HG03135 (cell line): ENCODE results near the gene LRRC47.

Experiments used
- ATAC-seq: cut with Tn5 transposase; IDR thresholded peaks from one replicate; pipeline ENCODE4 v1.9.1; 2021; ENCODE audit warnings: mild to moderate bottlenecking, moderate library complexity; ENCODE audit not compliant: unreplicated experiment

Gene LRRC47

DNA sequence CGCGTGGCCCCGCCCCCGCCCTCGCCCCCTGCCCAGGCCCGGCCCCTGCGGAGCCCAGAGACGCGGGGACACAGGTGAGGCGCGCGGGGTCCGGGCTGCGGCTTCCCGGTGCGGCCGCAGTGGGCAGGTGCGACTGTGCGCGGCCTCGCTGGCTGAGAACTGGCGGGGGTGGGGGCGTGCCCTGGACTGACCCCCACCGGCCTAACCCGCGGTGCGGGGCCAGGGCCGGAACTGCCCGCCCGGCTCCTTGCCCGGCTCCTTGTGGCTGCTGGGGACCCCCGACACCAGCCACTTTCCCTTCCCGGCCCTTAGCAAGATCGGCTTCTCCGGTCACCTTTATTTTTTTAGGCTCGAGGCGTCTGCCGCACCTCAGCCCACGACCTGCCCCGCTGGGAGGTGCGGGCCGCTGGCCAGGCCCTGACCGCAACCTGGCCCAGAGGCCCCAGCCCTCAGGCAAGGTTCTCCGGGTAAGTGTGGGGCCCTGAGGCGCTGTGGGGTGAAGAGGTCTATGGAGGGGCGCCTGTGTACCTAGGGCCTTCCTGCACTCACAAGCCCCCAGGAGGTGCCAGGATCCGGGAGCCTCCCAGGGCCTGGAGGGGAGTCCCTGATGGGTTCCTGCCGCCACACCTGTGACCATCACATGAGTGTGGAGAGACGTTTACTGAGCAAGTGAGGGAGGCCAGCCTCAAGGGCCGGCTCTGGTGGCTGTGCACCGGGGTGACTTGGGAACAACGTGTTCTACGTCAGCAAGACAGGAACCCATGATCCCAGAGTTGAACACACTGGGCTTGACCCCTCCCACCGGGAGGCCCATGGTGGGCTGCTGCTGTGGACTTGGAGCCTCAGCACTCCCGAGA lies 23.4 kb downstream of the LRRC47 start, which contains the start of gene SMIM1:
Gene SMIM1, plus strand, starts transcription at position 35 of the 857 bp plus-strand sequence. CDS start 2,625 bp downstream, outside the sequence.
- ATAC-seq: peak; percentile 15

DNA sequence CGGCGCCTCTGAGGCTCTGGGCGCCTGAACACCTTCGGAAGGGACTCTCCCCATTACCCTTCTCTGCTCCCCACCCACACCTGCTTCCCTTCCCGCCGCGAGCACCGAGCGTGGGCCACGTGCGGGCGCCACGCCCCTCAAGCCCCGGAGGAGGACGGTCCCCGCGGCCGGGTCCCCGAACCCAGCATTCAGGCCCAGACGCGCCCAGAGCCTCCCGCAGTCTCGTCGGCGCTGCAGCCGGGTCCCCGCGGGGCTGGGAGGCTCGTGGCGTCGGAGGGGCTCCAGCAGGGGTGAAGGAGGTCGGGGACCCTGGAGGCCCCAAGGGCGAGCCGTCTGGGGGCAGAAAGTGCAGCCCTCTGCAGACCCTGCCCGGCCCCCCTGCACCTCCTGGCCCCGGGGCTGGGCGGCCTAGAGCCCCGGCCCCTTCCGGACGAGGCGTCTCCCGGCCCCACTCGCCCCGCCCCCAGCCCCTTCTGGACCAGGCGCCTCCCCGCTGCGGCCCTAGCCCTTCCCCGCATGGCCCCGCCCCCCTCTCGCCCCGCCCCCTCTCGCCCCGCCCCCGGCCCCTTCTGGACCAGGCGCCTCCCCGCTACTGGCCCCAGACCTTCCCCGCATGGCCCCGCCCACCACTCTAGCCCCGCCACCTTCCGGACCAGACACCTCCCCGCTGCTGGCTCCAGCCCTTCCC lies 24.1 kb downstream of the LRRC47 start:
- ATAC-seq: peak; percentile 68

DNA sequence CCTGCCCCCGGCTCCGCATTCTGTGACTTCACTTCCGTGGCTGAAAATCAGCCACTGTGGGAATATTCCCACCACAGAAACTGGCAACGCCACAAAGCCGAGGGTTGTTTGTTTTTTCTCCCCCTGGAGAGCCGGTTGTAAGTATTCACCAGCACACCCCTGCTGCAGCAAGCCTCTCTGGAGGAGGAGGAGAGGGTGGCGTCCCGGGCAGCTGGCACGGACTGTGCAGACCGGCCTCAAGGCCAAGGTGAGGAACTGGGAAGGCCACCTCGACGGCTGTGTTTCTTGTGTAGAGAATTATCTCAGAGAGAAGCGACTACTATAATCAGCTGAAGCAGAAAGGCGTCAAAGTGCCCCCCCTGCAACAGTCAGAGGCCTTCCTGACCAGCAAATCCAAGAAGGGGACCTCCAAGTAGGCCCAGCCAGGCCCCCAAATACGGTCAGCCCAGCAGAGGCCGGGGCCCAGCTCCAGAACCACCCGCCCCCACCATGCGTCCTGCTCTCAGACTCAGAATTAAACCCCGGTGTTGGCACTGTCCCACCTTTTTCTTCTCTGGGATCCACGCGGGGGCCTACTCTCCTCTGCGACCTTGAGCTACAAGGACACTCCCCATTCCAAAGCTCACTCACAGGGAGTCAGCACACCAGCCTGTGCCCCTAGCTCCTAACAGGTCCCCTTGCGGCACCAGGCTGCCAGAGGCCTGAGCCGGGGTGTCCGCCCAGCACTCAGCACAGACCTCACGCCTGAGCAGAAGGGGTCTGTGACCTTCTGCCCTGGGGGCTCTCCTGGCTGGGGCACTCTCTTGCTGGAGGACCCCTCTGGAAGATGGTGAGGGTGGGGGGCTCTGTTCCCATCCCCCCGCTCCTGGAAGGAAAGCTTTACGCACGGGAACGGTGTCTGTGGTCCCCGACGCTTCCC lies 24.9 kb downstream of the LRRC47 start:
- no peak for ATAC-seq

DNA sequence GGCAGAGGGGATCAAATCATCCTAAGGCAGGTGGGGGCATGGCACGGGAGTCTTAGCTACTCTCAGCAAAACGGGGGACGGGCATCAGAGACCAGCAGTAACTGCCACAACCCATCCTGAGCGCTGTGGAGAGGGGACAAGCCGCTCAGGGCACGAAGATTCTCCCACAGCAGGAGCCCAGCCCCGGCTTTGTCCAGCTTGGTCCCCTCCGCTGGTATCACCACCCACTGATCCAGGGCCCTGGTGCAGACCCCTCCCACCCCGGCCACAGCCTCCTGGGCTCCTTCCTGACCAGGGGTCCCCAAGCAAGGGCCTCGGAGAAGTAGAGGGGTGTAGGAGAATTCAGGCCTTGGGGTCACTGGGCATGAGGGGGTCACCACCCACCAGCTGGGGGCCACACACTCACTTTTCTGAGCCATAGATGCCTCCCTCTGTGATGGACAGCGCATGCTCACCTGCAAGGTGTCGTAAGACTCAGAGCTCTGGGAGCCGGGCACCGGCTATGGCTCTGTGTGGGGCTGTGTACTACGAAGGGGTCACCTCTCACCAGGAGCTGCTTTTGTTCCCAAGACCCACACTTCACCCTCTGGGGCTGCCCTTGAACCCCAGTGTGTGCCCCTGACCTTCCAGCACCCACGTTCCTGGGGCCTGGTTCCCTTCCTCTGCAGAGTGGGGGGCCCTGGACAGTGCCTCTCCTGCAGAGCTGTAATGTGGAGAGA lies 26.1 kb downstream of the LRRC47 start:
- ATAC-seq: no peak

DNA sequence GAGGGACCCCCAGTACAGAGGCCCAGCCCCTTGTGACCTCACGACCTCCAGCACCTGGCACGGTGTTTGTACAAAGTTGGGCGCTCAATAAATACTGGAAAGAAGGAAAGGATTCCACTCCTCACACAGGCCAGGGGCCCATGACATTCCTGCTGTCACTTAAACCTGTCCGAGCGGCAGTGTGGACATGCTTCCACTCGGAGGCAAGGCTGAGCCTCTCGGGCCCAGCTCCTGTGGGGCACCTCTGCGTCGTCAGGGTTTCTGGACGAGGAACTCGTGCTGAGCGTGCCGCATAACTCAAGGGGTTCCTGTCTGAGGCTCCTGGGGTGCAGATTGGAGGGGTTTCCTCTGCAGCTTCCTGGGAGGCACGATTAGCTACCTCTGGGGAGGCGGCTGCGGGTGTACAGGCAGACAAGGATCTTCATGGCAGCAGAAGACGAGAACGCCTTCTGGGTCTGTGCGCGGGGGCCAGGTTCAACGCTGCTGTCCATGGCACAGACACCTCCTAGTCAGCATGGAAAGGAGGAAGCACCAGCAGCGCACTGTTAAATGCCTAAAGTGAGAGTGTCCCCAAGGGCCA lies 27.4 kb downstream of the LRRC47 start:
- no peak for ATAC-seq

DNA sequence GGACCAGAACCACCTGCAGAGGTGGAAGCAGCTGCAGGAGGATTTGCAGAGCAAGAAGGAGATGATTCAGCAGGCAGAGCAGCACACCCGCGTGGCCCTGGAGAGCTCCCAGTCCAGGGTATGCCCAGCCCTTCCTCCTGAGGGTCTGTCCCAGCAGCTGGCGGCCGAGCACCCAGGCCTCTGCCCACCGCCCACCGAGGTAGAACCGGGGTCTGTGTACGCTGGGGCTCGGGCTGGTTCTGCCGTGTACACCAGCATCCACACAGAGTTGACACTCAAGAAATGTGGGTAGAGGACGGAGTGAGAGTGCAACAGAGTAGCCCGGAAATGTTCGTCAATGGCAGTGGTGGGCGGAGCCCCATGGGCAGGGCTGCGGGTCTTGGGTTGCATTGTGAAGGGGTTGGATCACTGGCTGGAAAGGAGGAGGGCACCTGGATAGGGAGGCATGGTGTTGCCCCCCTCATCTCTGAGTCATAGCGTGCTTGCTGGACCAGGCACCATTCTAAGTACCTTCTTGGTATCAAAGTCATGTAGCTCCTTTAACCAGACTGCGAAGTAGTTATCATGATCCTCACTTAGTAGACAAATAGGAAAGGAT lies 28.9 kb downstream of the LRRC47 start:
- ATAC-seq: no peak

DNA sequence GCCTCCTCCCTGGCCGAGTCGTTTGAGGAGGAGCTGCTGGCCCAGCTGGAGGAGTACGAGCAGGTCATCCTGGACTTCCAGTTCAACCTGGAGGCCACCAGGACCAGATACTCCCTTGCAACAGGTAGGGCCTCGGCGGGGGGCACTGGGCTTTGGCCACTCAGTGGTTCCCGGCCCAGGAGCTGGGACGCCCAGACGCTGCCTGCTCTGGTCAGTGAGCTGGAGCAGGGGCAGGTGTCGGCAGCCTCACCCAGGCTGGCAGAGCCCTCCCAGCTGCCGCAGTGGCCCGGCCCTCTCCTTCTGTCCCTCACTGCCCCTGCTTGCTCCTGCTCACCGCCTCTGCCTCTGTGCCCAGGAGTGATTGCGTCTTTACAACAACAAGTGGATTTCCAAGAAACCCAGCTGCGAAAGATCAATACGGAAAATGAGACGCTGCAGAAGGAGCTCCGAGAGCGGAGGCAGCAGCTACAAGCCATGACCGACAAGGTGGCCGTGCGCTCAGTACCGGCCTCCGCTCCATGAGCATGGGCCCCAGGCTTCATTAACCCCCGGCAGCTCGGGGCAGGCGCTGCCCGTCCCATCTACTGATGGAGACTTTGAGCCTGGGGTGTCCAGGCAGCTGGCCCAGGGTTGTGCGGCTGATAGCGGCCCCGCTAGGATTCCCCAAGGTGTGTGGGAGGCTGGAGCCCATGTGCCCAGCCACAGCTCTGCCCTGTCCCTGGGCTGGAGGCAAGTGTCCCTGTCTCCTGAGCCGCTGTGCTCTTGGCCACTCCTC lies 32.8 kb downstream of the LRRC47 start:
- no peak for ATAC-seq

DNA sequence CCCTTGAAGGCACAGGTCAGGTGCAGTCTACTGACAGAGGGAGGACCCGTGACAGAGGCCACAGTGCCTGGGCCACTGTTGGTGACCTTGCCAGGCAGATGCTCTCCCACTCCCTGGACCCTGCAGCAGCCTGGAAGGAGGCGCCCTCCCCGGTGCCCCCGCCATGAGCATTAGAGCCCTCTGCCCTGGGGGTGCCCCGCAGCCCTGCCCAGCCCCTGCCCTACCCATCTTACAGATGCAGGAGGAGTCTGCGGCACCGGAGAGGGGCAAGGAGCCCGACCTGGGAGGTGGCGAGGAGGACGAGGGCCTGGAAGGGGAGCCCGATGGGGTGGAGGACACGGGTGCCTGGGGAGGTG lies 33.4 kb downstream of the LRRC47 start:
- ATAC-seq: no peak

DNA sequence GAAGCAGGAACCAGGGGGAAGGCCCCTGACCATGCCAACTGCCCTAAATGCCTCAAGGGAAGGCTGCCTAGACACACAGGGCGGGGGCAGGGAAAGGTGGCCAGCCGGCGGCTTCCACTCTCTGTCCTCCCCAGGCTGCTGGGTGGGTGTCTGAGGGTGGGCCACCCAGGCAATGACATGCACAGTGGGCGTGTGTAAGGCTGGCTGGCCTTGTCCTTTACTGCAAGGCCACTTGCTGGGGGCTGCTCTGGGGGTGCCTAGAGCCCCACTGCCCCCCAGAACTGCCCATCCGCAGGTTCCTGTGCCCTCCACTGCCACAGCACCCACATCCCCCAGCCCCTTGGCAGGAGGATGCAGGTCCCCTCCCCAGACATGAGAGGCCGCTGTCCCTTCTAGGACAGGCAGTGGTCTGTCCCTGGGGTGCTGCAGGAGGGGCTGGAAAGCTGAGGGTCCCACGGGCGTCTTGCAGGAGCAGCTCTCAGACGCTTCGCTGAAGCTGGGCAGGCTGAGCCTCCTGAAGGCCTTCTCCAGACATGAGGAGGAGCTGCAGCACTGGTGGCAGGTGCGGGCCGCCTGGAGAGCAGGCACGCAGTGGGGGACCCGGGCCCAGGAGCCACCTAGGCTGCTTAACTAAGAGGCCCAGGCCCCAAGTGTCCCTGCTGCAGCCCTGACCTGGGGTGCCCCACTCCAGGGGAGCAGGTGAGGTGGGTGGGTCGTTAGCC lies 34.0 kb downstream of the LRRC47 start:
- no peak for ATAC-seq

DNA sequence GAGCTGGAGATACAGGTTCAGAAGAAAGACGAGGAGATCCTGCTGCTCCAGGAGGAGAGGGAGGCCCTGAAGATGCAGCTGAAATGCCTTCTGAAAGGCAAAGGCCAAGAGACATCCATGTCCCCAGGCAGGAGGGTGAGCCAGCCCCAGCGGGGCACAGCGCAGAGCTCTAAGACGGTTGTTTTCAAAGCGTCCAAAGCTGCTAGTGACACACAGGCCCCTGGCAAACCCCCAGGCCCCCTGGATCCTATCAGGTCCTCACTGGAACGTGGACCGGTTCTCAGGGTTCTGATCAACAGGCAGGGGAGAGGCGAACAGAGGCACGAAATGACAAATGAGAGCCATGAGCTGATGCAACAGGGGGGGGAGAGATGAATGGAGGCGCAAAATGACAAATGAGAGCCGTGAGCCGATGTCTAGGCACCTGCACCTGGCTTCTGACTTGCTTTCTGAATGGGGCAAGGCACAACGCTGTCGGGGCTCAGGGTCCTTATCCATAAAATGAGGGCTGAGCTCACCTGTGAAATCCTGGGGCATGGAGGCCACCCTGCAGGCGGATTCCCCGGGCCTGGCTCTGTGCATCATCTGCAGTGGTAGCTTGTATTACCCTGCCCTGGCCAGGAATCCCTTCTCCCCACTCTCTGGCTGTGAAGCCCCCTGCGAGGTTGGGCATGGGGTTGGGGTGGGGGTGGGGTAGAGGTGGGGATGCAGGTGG lies 34.8 kb downstream of the LRRC47 start:
- no peak for ATAC-seq

DNA sequence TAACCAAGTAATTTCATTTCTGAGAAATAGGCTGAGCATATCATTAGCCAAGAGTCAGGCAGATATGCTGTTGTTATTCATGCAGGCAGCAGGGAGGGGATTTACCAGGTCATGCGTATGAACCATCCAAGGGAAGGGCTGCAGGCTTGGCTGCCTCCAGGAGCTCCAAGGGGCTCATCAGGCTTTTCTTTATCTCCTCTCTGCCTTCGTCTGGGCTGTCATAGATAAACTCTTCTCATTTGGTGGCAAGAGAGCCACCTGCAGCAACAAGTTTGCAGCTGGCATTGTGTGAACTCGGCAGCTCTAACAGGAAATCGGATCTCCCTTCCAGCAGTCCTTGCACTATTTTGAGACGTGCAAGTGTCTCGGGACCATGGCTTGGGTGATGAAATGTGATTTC lies 36.5 kb downstream of the LRRC47 start:
- no peak for ATAC-seq

DNA sequence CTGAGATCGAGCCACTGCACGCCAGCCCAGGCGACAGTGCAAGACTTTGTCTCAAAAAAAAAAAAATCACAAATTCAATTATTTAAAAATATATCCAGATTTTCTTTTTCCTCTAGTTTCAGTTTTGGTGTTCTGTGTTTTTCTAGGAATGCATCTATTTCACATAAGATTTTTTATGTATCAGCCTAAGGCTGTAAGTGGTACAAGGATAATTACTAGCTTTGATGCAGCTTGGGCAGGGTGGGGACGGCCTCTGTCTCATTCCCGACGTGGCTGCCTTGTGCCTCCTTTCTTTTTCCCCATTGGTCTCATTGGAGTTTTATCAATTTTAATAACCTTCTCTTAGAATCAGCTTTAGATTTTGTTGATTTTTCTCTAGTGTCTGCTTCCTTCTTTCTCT lies 37.1 kb downstream of the LRRC47 start:
- no peak for ATAC-seq

DNA sequence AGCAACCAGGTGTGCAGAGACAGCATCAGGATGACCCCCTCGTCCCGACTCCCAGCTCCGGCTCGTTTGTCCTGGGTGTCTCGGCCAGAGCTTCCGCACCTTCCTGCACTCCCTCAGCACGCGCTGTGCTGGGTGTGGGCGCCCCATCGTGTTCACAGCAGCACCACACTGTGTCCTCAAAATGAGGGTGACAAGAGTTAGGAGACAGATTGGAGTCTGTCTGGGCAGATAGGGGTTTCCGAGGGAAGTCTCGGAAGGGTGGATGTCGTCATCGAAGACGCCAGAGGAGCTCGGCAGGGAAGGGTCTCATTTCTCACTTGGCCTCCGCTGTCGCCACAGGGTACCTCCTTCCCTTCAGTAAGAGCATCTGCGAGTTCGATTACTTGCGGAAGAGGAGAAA lies 39.9 kb downstream of the LRRC47 start:
- ATAC-seq: no peak

DNA sequence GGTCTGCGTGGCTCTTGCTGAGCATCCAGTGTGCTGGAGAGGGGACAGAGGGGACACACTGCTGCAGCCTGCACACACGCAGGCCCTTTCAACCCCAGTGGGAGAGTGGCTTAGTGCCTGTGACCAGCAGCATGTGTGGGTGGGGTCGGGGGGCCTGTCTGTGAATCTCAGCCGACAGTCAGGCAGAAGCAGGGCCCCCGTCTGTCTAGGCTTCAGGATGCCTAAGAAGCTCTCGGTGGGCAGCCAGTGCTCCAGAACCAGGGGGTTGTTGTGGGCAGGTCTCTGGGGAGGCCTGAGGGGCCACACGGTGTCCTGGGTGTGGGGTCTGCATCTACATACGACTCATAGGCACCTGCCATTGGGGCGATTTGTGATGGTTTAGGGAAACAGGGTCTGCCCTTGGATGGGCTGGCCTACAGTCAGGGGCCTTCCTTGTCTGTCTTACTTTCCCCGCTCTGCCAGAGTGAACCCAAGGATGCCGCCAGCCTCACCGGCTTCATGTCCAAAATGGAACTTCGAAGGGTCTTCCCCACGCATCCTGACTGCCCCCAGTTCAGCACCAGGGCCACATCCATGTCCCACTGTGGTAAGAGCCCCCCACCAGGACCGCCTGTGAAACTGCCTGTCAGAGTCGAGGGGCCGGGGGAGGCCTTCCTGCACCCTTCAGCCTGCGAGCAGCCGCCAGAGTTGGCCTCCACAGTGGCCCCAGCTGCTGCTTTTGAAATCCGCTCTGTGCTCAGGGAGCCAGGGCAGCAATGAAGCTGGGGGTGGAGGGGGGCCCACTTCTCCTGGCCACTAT lies 42.4 kb downstream of the LRRC47 start:
- no peak for ATAC-seq

DNA sequence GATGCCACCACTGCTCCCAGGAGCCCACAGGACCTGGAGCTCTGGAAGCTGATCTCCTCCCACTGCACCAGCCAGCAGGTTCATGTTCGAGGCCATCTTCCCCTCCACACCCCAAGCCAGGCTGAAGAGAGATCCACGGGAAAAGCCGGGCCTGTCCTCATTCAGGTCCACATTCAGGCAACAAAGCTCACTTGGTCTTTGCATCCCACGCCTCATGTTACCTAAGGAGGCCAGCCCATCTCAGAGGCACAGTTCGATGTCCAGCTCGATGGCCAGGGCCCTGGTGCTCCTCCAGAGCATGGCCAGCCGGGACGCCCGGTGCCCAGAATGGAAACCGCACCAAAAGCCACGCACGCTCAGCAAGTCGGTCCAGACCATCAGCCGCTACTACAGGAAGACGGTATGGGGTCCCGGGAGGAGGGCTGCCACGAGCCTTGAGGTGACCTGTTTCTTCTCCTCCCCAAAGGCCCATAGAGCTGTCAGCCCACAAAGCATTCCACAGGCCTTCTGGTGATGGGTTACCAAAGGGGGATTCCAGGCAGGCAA lies 43.8 kb downstream of the LRRC47 start, which contains the start of gene CCDC27:
Gene CCDC27, plus strand, starts transcription at position 51 of the 546 bp plus-strand sequence. Its CDS starts 32 bp downstream, at position 83.
- ATAC-seq: no peak

DNA sequence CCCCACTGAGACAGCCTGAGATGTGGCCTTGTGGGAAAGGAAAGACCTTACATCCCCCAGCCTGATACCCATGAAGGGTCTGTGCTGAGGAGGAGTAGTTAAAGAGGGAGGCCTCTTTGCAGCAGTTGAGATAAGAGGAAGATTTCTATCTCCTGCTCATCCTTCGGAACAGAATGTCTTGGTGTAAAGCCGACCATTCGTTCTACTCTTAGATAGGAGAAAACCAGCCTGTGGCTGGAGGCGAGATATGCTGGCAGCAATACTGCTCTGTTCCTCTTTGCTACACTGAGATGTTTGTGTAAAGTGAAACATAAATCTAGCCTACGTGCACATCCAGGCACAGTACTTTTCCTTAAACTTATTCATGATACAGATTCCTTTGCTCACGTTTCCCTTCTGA lies 45.6 kb downstream of the LRRC47 start:
- ATAC-seq: no peak

DNA sequence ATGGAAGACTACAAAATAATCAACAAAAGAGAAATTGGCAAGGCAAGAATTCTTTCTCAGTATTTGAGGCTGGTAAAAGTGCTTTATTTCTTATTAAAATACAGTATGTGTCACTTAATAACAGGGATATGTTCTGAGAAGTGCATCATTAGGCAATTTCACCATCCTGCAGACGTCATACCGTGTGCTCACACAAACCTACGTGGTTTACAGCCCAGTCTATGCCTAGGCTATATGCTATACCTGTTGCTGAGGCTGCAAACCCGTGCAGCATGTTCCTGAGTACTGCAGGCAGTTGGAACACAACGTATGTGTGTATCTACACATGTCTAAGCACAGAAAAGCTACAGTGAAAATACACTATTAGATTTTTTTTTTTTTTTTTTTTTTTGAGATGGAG lies 46.8 kb downstream of the LRRC47 start:
- no peak for ATAC-seq
